CD14-positive monocyte (primary cell): ENCODE measurements around the gene GGN. TPM values are rescaled to one million over a fixed set of nuclear protein-coding genes. Genes with fewer than 3 reads are reported as not detected.
"Not testable (repeated sequence)": the region's sequence is repeated elsewhere in the genome, so short reads cannot be mapped to it uniquely, and the experiment has no call there.

ENCODE experiments used
- DNase-seq, 3 donors: peaks; one replicate each; pipeline ENCODE4 v3.0.0-alpha.2; 2011 to 2022
- H2AFZ ChIP-seq: 2 replicates; pipeline ENCODE4 v1.6.0; 2012; ENCODE audit warnings: mild to moderate bottlenecking, low read depth, low read length, inconsistent platforms; ENCODE audit not compliant: insufficient read depth, poor library complexity, severe bottlenecking
- H3K27ac ChIP-seq, 2 donors: 1 replicate in 1 of 2; 2 replicates in 1 of 2; pipeline ENCODE4 v1.5.1; 2012 to 2013; ENCODE audit warnings: low read length in 2 of 2, control low read depth in 1 of 2, inconsistent platforms in 1 of 2, low read depth in 1 of 2, mild to moderate bottlenecking in 1 of 2
- H3K27me3 ChIP-seq, 2 donors: one replicate each; pipeline versions ENCODE4 v1.6.0 to v1.6.1; 2011 to 2013; ENCODE audit warnings: low read length in 2 of 2; ENCODE audit not compliant: control insufficient read depth in 2 of 2, insufficient read depth in 2 of 2
- H3K36me3 ChIP-seq, 2 donors: replicated peaks in 1 of 2; 1 replicate in 1 of 2; 2 replicates in 1 of 2; pipeline versions ENCODE4 v1.5.1 to v1.6.1; 2012 to 2013; ENCODE audit warnings: low read length in 2 of 2, control low read depth in 1 of 2, inconsistent platforms in 1 of 2, mild to moderate bottlenecking in 1 of 2; ENCODE audit not compliant: insufficient read depth in 2 of 2, control insufficient read depth in 1 of 2
- H3K4me1 ChIP-seq, 2 donors: 1 replicate in 1 of 2; 2 replicates in 1 of 2; pipeline versions ENCODE4 v1.5.1 to v1.6.1; 2012 to 2013; ENCODE audit warnings: low read length in 2 of 2, control low read depth in 1 of 2, inconsistent platforms in 1 of 2, mild to moderate bottlenecking in 1 of 2, moderate library complexity in 1 of 2; ENCODE audit not compliant: insufficient read depth in 2 of 2, control insufficient read depth in 1 of 2
- H3K4me2 ChIP-seq: replicated peaks from 2 replicates; pipeline ENCODE3; 2012; ENCODE audit warnings: low read length, moderate library complexity, mild to moderate bottlenecking; ENCODE audit not compliant: poor library complexity, severe bottlenecking; ENCODE audit errors: extremely low read depth
- H3K4me3 ChIP-seq, 3 experiments: fragments of 200-600 bp in 1 of 3; sonication (generic) in 1 of 3; replicated peaks in 1 of 3; 1 replicate in 2 of 3; 2 replicates in 1 of 3; pipeline ENCODE4 v1.5.1; 2011 to 2013; ENCODE audit warnings: low read length in 3 of 3, mild to moderate bottlenecking in 3 of 3, control low read depth in 2 of 3, low read depth in 2 of 3, inconsistent platforms in 1 of 3, moderate library complexity in 1 of 3
- H3K79me2 ChIP-seq: 2 replicates; pipeline ENCODE4 v1.6.0; 2012; ENCODE audit warnings: mild to moderate bottlenecking, control low read depth, inconsistent platforms, low read length, moderate library complexity; ENCODE audit not compliant: insufficient read depth
- H3K9ac ChIP-seq: 2 replicates; pipeline ENCODE4 v1.6.0; 2017; ENCODE audit warnings: low read length, mild to moderate bottlenecking; ENCODE audit not compliant: insufficient read depth, poor library complexity, severe bottlenecking
- H3K9me3 ChIP-seq, 2 donors: replicated peaks in 1 of 2; 1 replicate in 1 of 2; 2 replicates in 1 of 2; pipeline versions ENCODE4 v1.5.1 to v1.6.1; 2012 to 2013; ENCODE audit warnings: low read length in 2 of 2, control low read depth in 1 of 2; ENCODE audit not compliant: control insufficient read depth in 1 of 2, insufficient read depth in 1 of 2
- H4K20me1 ChIP-seq: 2 replicates; pipeline ENCODE4 v1.6.0; 2012; ENCODE audit warnings: mild to moderate bottlenecking, low read length, control low read depth, moderate library complexity; ENCODE audit not compliant: insufficient read depth
- H3K27ac Mint-ChIP-seq, 7 donors: one replicate each; pipeline ENCODE4 v1.8.0; 2020; ENCODE audit warnings: mild to moderate bottlenecking in 7 of 7, mixed read lengths in 7 of 7, moderate library complexity in 6 of 7, inconsistent platforms in 2 of 7
- H3K27me3 Mint-ChIP-seq, 3 donors: one replicate each; pipeline ENCODE4 v1.8.0; 2021 to 2022; ENCODE audit warnings: low read depth in 3 of 3, mild to moderate bottlenecking in 3 of 3, mixed read lengths in 3 of 3, moderate library complexity in 3 of 3, inconsistent platforms in 1 of 3
- H3K36me3 Mint-ChIP-seq, 2 donors: one replicate each; pipeline ENCODE4 v1.8.0; 2020; ENCODE audit warnings: mixed read lengths in 2 of 2, inconsistent platforms in 1 of 2, mild to moderate bottlenecking in 1 of 2
- H3K4me1 Mint-ChIP-seq: one replicate; pipeline ENCODE4 v1.8.0; 2020; ENCODE audit warnings: mild to moderate bottlenecking, mixed read lengths
- H3K4me3 Mint-ChIP-seq, 2 donors: one replicate each; pipeline ENCODE4 v1.8.0; 2020; ENCODE audit warnings: mild to moderate bottlenecking in 2 of 2, mixed read lengths in 2 of 2, moderate library complexity in 1 of 2
- H3K9me3 Mint-ChIP-seq, 7 donors: one replicate each; pipeline ENCODE4 v1.8.0; 2020 to 2022; ENCODE audit warnings: mixed read lengths in 7 of 7, mild to moderate bottlenecking in 6 of 7, moderate library complexity in 6 of 7, inconsistent platforms in 2 of 7
- CTCF ChIP-seq: fragments of 200-600 bp; IDR thresholded peaks from one replicate; pipeline ENCODE4 v1.8.0; 2022; ENCODE audit warnings: antibody characterized with exemption, mild to moderate bottlenecking
- WGBS: methylation state at CpG from one replicate; pipeline ENCODE4 v1.1.5; 2013; ENCODE audit warnings: missing lambda C conversion rate; ENCODE audit not compliant: insufficient coverage; 5-methylcytosine and 5-hydroxymethylcytosine counted together
- intact Hi-C, 2 donors: fragments of 100-400 bp; cut with micrococcal nuclease; formaldehyde crosslinking; loops; one replicate each; pipeline versions ENCODE4 v1.15.0 to v1.15.1; 2023
- polyA plus RNA-seq, 3 donors: library from polyadenylated mRNA; depleted of rRNA in 1 of 3; unstranded in 2 of 3; stranded (reverse) in 1 of 3; fragments of 300-500 nt in 2 of 3; fragments of >200 nt in 1 of 3; fragmentation: Illumina TruSeq in 2 of 3; gene quantifications; 1 replicate in 2 of 3; 2 replicates in 1 of 3; pipeline ENCODE4 v1.2.3, GENCODE V29; 2012 to 2021

GGN gene
- polyA plus RNA-seq, 3 donors = 0.12 to 0.56 TPM; not detected in 1

GRCh38 chr19:38412491-38412890, 24.7 kb upstream of the GGN start:
- no peak overlapping the region for H3K4me3 Mint-ChIP-seq
- H3K27me3 Mint-ChIP-seq = peaks cover 0 to 3% (median 0%) of the 10 kb centered on the region in 3 donors
- H3K27ac ChIP-seq = peak overlapping the region in 1 of 2 donors; percentile 5
- H3K9me3 ChIP-seq = no peaks in the 10 kb centered on the region
- peaks cover 0 to 6% (median 0%) of the 10 kb centered on the region in 7 donors for H3K9me3 Mint-ChIP-seq
- 100% methylated on average over 8 of the region's 8 CpGs for WGBS
- no peak overlapping the region for H3K4me2 ChIP-seq
- peak overlapping the region in 2 of 7 donors; percentile 23 to 35 for H3K27ac Mint-ChIP-seq
- peaks cover 9 to 17% of the 10 kb centered on the region in 2 donors for H3K4me1 ChIP-seq
- no peaks in the 10 kb centered on the region for H3K27me3 ChIP-seq
- intact Hi-C loops = no loop called here
- H3K4me1 Mint-ChIP-seq = peaks cover 21% of the 10 kb centered on the region
- H3K79me2 ChIP-seq = peaks cover 4% of the 10 kb centered on the region
- H4K20me1 ChIP-seq = peaks cover 38% of the 10 kb centered on the region
- H2AFZ ChIP-seq = no peak overlapping the region
- TF ChIP-seq CTCF = no peak
- no peak overlapping the region for H3K4me3 ChIP-seq
- peaks cover 70 to 89% of the 10 kb centered on the region in 2 donors for H3K36me3 Mint-ChIP-seq
- no peak for DNase-seq
- H3K9ac ChIP-seq = no peak overlapping the region
- H3K36me3 ChIP-seq = peaks cover 67 to 86% of the 10 kb centered on the region in 2 donors

- H3K4me3 Mint-ChIP-seq, H2AFZ ChIP-seq, H3K9me3 Mint-ChIP-seq, H3K4me2 ChIP-seq, H3K27me3 Mint-ChIP-seq, intact Hi-C loops, DNase-seq, H3K79me2 ChIP-seq, H3K9me3 ChIP-seq, H3K27me3 ChIP-seq, H3K27ac ChIP-seq, H3K4me3 ChIP-seq, H3K9ac ChIP-seq, H3K27ac Mint-ChIP-seq: not testable (repeated sequence)
- Mint-ChIP-seq H3K4me1 (peaks cover 15% of the 10 kb centered on the region), H3K36me3 (peaks cover 71 to 88% of the 10 kb centered on the region in 2 donors)
- Histone ChIP-seq H4K20me1 (peaks cover 38% of the 10 kb centered on the region), H3K36me3 (peaks cover 70 to 88% of the 10 kb centered on the region in 2 donors), H3K4me1 (peaks cover 4 to 11% of the 10 kb centered on the region in 2 donors)
- 93% methylated on average over 5 of the region's 5 CpGs for WGBS
These were observed 24.1 kb upstream of the GGN start for GRCh38 chr19:38411898-38412297.
